Activated CD4-positive, alpha-beta T cell treated with anti-CD3 and anti-CD28 coated beads for 36 hours (primary cell): Measurements from ENCODE around the gene RSPO3. TPM values are rescaled to one million over a fixed set of nuclear protein-coding genes. Genes with fewer than 3 reads are reported as not detected.

ENCODE experiments used
- ATAC-seq: fragments of 200-7000 bp; cut with Tn5 transposase; one replicate; pipeline ENCODE4 v1.10.0; 2021; ENCODE audit warnings: mild to moderate bottlenecking, moderate library complexity
- CTCF ChIA-PET: fragments of 350-600 bp; sonication (Branson Sonifier 250); formaldehyde crosslinking; loops from one replicate; lab custom pipeline; 2021; ENCODE audit warnings: antibody characterized with exemption; lab: Charles Lee
- POLR2A ChIA-PET: fragments of 350-600 bp; sonication (Branson Sonifier 250); formaldehyde crosslinking; loops from one replicate; lab custom pipeline; 2021; ENCODE audit warnings: antibody characterized with exemption, inconsistent platforms; lab: Charles Lee
- DNase-seq: peaks from one replicate; pipeline ENCODE4 v3.0.0-alpha.2; 2020
- H3K27ac Mint-ChIP-seq: one replicate; pipeline ENCODE4 v1.8.0; 2021; ENCODE audit warnings: mixed read lengths
- H3K27me3 Mint-ChIP-seq: one replicate; pipeline ENCODE4 v1.8.0; 2021; ENCODE audit warnings: mixed read lengths
- H3K36me3 Mint-ChIP-seq: one replicate; pipeline ENCODE4 v1.8.0; 2021; ENCODE audit warnings: low read depth, mixed read lengths
- H3K4me1 Mint-ChIP-seq: one replicate; pipeline ENCODE4 v1.8.0; 2021; ENCODE audit warnings: mixed read lengths
- H3K4me3 Mint-ChIP-seq: one replicate; pipeline ENCODE4 v1.8.0; 2021; ENCODE audit warnings: mild to moderate bottlenecking, moderate library complexity, mixed read lengths
- H3K9me3 Mint-ChIP-seq: one replicate; pipeline ENCODE4 v1.8.0; 2021; ENCODE audit warnings: low read depth, mixed read lengths
- intact Hi-C, 2 experiments: fragments of 100-400 bp; cut with DNase I in 1 of 2; cut with micrococcal nuclease in 1 of 2; formaldehyde crosslinking; loops; one replicate each; pipeline versions ENCODE4 v1.14.2 to v1.15.1; 2022 to 2024; cut with DNase I, micrococcal nuclease
- total RNA-seq, 2 experiments: library from RNA; stranded (reverse); gene quantifications; one replicate each; pipeline ENCODE4 v1.2.3, GENCODE V29; 2021

The RSPO3 gene
- total RNA-seq, 2 experiments from 2014 or later, result not detected

DNA sequence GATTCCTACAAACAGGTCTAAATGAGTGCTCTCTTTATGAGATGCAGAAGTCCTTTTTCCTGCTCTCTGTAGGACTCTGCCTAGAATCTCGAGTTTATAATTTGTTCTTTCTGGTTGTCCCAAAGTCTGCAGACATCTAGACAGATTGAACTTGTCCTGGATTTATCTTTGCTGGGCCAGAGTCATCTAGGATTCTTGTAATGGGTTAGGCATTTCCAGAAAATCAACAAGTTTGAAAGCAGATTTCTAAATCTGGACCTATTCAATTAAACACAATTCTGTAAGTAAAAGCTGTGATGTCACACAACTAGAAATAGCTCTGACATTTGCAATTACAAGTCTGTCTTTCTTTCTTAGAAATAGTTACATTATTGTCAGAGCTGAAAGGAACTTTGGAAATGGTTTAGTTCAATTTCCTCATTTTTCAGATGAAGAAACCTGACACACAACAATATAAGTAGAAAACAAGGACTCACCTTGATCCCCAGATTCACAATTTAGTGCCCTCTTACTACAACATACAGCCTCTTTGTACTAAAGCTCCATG is 4.2 kb upstream of the RSPO3 start:
- Mint-ChIP-seq H3K27me3 (peaks cover 36% of the 10 kb centered on the region), H3K9me3 (no peaks in the 10 kb centered on the region), H3K27ac (no peak overlapping the region), H3K4me1 (peaks cover 9% of the 10 kb centered on the region), H3K36me3 (no peaks in the 10 kb centered on the region), H3K4me3 (no peak overlapping the region)
- ChIA-PET CTCF (no interaction called here), POLR2A (no interaction called here)
- no peak for DNase-seq
- ATAC-seq, result no peak
- intact Hi-C loops, result no loop called here

DNA sequence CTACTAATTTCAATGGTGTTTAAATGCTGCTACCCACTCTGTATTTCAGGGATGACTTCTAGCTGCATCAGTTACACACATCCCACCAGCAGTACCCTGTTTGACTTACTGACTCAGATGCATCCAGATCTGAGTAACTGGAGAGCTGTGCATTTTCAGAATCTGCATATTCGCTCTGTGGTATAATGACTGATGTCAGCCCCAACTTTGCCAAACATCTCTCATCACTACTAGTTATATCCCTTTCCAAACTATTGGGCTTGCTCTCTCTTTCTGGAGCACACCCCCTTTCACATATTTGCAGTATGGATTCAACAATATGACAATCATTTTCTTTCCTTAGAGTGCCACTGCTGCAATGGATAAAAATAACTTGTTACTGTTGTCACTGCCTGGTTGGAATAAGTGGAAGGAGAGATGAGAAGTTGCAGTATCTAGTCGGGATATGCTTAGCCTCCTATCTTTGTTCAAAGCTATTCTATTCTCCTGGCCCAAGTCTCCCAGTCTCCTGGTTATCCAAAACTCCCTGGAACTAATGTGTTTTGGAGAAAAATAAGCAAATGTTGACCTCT is 3.3 kb upstream of the RSPO3 start:
- H3K4me1 Mint-ChIP-seq, result peaks cover 12% of the 10 kb centered on the region
- intact Hi-C loops, result no loop called here
- no peak overlapping the region for H3K27ac Mint-ChIP-seq
- ATAC-seq (peak; percentile 45), DNase-seq (no peak)
- H3K9me3 Mint-ChIP-seq, result no peaks in the 10 kb centered on the region
- H3K36me3 Mint-ChIP-seq, result no peaks in the 10 kb centered on the region
- ChIA-PET POLR2A (no interaction called here), CTCF (no interaction called here)
- no peak overlapping the region for H3K4me3 Mint-ChIP-seq
- H3K27me3 Mint-ChIP-seq, result peaks cover 40% of the 10 kb centered on the region

GRCh38 chr6:127115746-127116145 is 2.7 kb upstream of the RSPO3 start:
- no peak overlapping the region for H3K4me3 Mint-ChIP-seq
- ATAC-seq, result no peak
- no peak overlapping the region for H3K27ac Mint-ChIP-seq
- peaks cover 12% of the 10 kb centered on the region for H3K4me1 Mint-ChIP-seq
- CTCF ChIA-PET, result no interaction called here
- no peaks in the 10 kb centered on the region for H3K9me3 Mint-ChIP-seq
- POLR2A ChIA-PET, result no interaction called here
- DNase-seq, result no peak
- peaks cover 43% of the 10 kb centered on the region for H3K27me3 Mint-ChIP-seq
- H3K36me3 Mint-ChIP-seq, result no peaks in the 10 kb centered on the region
- intact Hi-C loops, result no loop called here

DNA sequence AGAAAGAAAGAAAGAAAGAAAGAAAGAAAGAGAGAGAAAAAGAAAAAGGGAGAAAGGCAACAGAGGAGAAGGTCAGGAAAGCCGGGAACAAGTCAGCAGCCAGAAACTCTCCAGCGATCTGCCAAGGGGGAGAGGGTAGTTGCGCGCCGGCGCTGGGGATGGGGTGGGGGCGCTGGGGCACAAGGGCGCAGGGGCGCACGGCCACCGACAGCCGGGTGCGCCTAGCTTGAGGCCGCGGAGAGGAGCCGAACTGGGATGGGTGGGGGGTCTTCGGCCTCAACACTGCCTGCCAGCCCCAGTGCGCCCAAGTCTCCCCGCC is 533 bp upstream of the RSPO3 start:
- no peak for ATAC-seq
- peaks cover 19% of the 10 kb centered on the region for H3K4me1 Mint-ChIP-seq
- peak overlapping the region; percentile 28 for H3K4me3 Mint-ChIP-seq
- no peaks in the 10 kb centered on the region for H3K9me3 Mint-ChIP-seq
- intact Hi-C loops, result no loop called here
- ChIA-PET POLR2A (no interaction called here), CTCF (no interaction called here)
- H3K27ac Mint-ChIP-seq, result no peak overlapping the region
- no peaks in the 10 kb centered on the region for H3K36me3 Mint-ChIP-seq
- no peak for DNase-seq
- peaks cover 57% of the 10 kb centered on the region for H3K27me3 Mint-ChIP-seq

- Mint-ChIP-seq H3K4me1 (peaks cover 19% of the 10 kb centered on the region), H3K4me3 (peak overlapping the region; percentile 51), H3K27ac (no peak overlapping the region), H3K9me3 (no peaks in the 10 kb centered on the region), H3K36me3 (no peaks in the 10 kb centered on the region), H3K27me3 (peaks cover 55% of the 10 kb centered on the region)
- no peak for ATAC-seq
- CTCF ChIA-PET, result interaction anchor here (0.6 kb wide), 1 partner anchor 431 kb away, joined by 3 read pairs; no protein-coding TSS in a partner anchor
- peak; percentile 34 for DNase-seq
- intact Hi-C loops, result loop anchor here (2.0 to 10.0 kb wide), 4 partner anchors 315 to 1809 kb away; no protein-coding TSS in a partner anchor
- POLR2A ChIA-PET, result no interaction called here
These were observed 891 bp downstream of the RSPO3 start for GRCh38 chr6:127119102-127120022.

DNA sequence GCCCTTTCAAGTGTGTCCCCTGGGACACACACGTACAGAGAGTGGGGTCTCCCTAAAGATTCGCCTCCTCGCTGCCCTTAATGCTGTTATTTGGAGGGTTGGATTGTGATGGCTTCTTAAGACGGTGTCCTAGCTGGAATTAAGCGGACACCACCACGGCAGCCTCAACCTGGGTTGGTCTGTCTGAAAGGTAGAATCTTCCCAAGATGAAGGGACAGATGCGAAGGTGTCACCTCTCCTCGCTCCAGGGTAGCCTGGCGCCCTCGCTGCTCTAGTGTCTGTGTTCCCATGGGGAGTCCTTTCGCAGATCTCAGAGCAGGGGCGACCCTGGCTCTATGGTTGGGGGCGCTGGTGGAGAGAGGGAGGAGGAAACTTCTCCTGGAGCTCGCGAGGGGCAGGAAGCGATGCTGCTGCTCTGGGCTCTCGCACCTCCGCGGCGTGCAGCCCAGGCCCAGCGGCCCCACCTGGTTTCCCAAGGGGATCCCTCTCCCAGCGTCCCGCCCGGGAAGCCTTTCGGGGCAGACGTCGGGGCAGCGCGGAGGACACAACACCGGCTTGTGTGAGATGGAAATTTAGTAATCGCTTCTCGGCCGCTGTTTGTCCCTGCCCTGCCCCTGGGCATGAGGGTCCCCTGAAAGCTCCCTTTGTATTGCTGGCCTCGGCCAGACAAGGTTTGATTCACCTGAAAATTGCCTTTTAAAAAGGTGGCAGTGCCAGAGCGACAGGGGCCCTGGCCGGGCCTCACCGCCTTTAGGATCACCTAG is 1.7 kb downstream of the RSPO3 start:
- no peaks in the 10 kb centered on the region for H3K36me3 Mint-ChIP-seq
- ChIA-PET POLR2A (no interaction called here), CTCF (no interaction called here)
- ATAC-seq (no peak), DNase-seq (peak; percentile 8)
- H3K27ac Mint-ChIP-seq, result no peak overlapping the region
- H3K27me3 Mint-ChIP-seq, result peaks cover 53% of the 10 kb centered on the region
- H3K9me3 Mint-ChIP-seq, result no peaks in the 10 kb centered on the region
- H3K4me1 Mint-ChIP-seq, result peaks cover 19% of the 10 kb centered on the region
- intact Hi-C loops, result loop anchor here (2.0 to 10.0 kb wide), 4 partner anchors 315 to 1809 kb away; no protein-coding TSS in a partner anchor
- H3K4me3 Mint-ChIP-seq, result peak overlapping the region; percentile 15

GRCh38 chr6:127120787-127121636 is 2.5 kb downstream of the RSPO3 start:
- no peak overlapping the region for H3K27ac Mint-ChIP-seq
- CTCF ChIA-PET, result interaction anchor here (1.0 kb wide), 1 partner anchor 1126 kb away, joined by 5 read pairs; no protein-coding TSS in a partner anchor
- intact Hi-C loops, result loop anchor here (1.0 to 10.0 kb wide), 6 partner anchors 316 to 1810 kb away; no protein-coding TSS in a partner anchor

DNA sequence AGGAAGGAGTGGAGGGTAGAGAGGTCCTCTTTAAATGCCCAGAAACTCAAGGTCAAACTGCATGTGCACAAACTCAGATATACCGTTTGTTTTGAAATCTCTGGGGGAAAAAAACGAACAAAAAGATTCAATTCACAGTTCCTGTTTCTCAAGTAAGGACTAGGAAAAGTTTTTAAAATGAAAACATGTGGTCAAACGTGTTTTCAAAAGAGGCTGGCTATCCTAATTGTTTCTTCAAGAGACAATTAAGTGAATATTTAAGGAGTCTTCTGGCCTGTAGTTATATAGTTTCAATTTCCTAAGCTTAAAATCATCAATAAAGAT is 3.1 kb downstream of the RSPO3 start:
- ATAC-seq (no peak), DNase-seq (no peak)
- Mint-ChIP-seq H3K4me3 (no peak overlapping the region), H3K27ac (no peak overlapping the region), H3K4me1 (peaks cover 19% of the 10 kb centered on the region), H3K27me3 (peaks cover 44% of the 10 kb centered on the region), H3K36me3 (no peaks in the 10 kb centered on the region), H3K9me3 (no peaks in the 10 kb centered on the region)
- intact Hi-C loops, result loop anchor here (1.0 to 10.0 kb wide), 6 partner anchors 317 to 1811 kb away; no protein-coding TSS in a partner anchor
- ChIA-PET POLR2A (interaction anchor here (0.6 kb wide), 1 partner anchor 163 kb away, joined by 3 read pairs; no protein-coding TSS in a partner anchor), CTCF (interaction anchor here (1.0 kb wide), 1 partner anchor 1126 kb away, joined by 5 read pairs; no protein-coding TSS in a partner anchor)

More at GRCh38 chr6:127120787-127121636, 2.5 kb downstream of the RSPO3 start:
- Mint-ChIP-seq H3K4me1 (peaks cover 19% of the 10 kb centered on the region), H3K27me3 (peaks cover 48% of the 10 kb centered on the region), H3K9me3 (no peaks in the 10 kb centered on the region), H3K36me3 (no peaks in the 10 kb centered on the region), H3K4me3 (no peak overlapping the region)
- POLR2A ChIA-PET, result interaction anchor here (0.6 kb wide), 1 partner anchor 163 kb away, joined by 3 read pairs; no protein-coding TSS in a partner anchor
- peak; percentile 89 for DNase-seq
- ATAC-seq, result peak; percentile 90

DNA sequence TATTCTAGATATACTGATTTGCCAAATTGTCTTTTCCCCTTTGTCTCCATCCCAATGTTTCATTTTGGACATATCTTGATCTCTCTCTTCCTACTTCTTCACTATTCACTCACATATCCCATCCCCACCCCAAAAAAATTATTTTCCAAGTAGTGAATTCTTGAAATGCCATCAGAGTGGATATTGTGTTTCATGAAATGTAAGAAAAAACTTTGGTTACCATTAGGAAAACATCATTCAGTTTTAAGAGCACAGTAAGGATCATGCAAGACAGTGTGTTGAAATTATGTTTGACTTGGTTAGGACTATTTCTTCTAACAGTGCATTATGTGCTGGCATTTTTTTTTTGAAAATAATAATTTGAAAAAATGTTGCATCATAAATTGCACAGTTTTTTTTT is 5.7 kb downstream of the RSPO3 start:
- H3K27ac Mint-ChIP-seq, result no peak overlapping the region
- POLR2A ChIA-PET, result no interaction called here

GRCh38 chr6:127124680-127125079 is 6.2 kb downstream of the RSPO3 start:
- DNase-seq, result no peak
- no peak for ATAC-seq
- POLR2A ChIA-PET, result no interaction called here
- CTCF ChIA-PET, result no interaction called here
- intact Hi-C loops, result loop anchor here in 1 of 2 experiments (10.0 kb wide), 1 partner anchor 950 kb away; no protein-coding TSS in a partner anchor
- Mint-ChIP-seq H3K4me3 (no peak overlapping the region), H3K9me3 (no peaks in the 10 kb centered on the region), H3K4me1 (peaks cover 10% of the 10 kb centered on the region), H3K36me3 (no peaks in the 10 kb centered on the region), H3K27ac (no peak overlapping the region), H3K27me3 (peaks cover 27% of the 10 kb centered on the region)

More for the DNA sequence above, 5.7 kb downstream of the RSPO3 start:
- intact Hi-C loops, result loop anchor here in 1 of 2 experiments (10.0 kb wide), 1 partner anchor 949 kb away; no protein-coding TSS in a partner anchor
- Mint-ChIP-seq H3K4me3 (no peak overlapping the region), H3K4me1 (peaks cover 10% of the 10 kb centered on the region), H3K27me3 (peaks cover 27% of the 10 kb centered on the region), H3K36me3 (no peaks in the 10 kb centered on the region), H3K9me3 (no peaks in the 10 kb centered on the region)
- ATAC-seq (no peak), DNase-seq (no peak)
- CTCF ChIA-PET, result no interaction called here
